Choroid plexus epithelial cell (primary cell): ENCODE results near the gene SNX14.
"Not testable (repeated sequence)": the region's sequence is repeated elsewhere in the genome, so short reads cannot be mapped to it uniquely, and the experiment has no call there.

ENCODE experiments used
- DNase-seq: peaks from one replicate; pipeline ENCODE4 v3.0.0-alpha.2; 2010; ENCODE audit warnings: low read depth
- H3K4me3 ChIP-seq: 2 replicates; pipeline ENCODE4 v1.5.1; 2011; ENCODE audit warnings: low read depth, mild to moderate bottlenecking, control low read depth, low read length, moderate library complexity
- TF ChIP-seq, protein P1 (sequence below): conservative IDR thresholded peaks from 2 replicates; pipeline ENCODE4 v1.5.1; 2011; ENCODE audit warnings: low read depth, mild to moderate bottlenecking, control low read depth, inconsistent platforms, low read length, moderate library complexity

Gene SNX14

DNA sequence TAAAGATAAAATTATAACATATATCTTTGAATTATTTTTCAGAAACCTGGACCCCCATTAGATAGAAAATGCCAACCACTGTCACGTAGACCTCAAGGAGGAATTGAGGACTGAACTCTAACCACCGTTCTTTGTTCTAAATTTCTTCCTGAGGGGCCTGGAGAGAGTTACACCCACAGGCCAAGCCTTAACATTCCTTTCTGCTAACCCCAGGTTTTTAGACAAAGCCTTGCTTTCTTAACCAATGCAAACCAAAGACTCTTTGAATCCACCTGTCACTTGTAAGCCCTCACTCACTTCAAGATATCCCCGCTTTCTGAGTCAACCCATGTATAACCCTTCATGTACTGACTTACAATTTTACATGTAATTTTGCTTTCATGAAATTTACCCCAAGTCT, 41.0 kb downstream of the SNX14 start:
- DNase-seq: no peak
- TF ChIP-seq, protein P1, sequence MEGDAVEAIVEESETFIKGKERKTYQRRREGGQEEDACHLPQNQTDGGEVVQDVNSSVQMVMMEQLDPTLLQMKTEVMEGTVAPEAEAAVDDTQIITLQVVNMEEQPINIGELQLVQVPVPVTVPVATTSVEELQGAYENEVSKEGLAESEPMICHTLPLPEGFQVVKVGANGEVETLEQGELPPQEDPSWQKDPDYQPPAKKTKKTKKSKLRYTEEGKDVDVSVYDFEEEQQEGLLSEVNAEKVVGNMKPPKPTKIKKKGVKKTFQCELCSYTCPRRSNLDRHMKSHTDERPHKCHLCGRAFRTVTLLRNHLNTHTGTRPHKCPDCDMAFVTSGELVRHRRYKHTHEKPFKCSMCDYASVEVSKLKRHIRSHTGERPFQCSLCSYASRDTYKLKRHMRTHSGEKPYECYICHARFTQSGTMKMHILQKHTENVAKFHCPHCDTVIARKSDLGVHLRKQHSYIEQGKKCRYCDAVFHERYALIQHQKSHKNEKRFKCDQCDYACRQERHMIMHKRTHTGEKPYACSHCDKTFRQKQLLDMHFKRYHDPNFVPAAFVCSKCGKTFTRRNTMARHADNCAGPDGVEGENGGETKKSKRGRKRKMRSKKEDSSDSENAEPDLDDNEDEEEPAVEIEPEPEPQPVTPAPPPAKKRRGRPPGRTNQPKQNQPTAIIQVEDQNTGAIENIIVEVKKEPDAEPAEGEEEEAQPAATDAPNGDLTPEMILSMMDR: no peak
- H3K4me3 ChIP-seq: no peak overlapping the region

DNA sequence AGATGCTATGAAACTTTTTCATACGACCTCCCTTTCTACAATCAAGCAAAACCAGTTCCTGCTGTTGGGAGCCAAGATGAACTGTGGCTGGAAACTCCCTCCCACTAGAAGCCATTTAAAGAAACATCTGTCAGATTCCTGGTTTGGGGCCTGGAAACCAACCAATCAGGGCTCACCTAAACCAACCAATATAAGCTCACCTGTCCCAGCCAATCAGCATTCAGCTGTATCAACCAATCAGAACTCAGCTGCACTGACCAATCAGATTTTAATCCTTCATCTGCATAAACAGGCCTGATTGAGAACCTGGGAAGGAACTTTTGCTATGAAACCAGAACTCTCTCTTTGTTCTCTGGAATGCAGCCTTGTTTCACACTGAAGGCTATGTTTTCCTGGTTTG, 42.4 kb downstream of the SNX14 start:
- H3K4me3 ChIP-seq: no peak overlapping the region
- TF ChIP-seq, protein P1: no peak
- DNase-seq: peak; percentile 14

GRCh38 chr6:85547719-85548118, 45.9 kb downstream of the SNX14 start:
- H3K4me3 ChIP-seq: no peak overlapping the region
- TF ChIP-seq, protein P1: no peak
- DNase-seq: no peak

DNA sequence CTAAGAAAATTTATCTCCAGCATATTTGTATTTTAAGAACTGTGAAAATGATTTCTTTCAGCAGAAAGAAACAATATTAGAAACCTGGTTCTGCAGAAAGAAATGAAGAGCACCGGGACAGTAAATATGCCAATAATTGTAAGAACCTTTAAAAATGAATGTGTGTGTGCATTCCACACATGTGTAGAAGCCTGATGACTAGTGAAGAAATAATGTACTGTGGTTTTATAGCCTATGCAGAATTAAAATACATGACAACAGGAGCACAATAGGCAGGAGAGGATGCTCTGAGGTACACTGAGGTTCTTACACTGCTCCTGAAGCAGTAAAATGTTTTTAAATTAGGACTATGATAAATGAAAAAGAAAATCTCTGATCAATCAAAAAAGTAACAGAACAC, 48.9 kb downstream of the SNX14 start:
- H3K4me3 ChIP-seq: no peak overlapping the region
- DNase-seq: peak; percentile 39
- TF ChIP-seq, protein P1: no peak

DNA sequence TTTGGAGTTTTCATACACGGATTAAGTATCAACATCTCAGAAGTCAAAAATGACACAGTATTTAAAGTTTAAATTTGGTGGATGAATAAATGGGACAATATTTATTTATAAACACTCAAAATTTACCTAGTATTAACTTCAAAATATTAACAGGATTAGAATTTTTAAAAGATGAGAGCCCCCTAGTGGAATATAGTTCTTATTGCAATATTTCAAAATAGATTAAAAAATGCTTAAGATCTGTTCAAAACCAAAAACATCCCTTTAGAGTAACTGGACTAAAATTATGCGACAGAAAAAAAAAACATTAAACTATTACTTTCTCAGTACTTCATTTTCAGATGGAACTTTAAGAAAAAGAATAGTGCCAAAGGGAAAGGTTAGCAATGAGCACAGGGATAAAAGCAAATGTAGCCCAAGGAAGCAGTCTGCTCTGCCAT, 56.6 kb downstream of the SNX14 start:
- DNase-seq: peak; percentile 33
- TF ChIP-seq, protein P1: peak; percentile 52
- H3K4me3 ChIP-seq: no peak overlapping the region

- H3K4me3 ChIP-seq: not testable (repeated sequence)
- peak; percentile 13 for DNase-seq
These were observed 69.4 kb downstream of the SNX14 start for GRCh38 chr6:85524281-85524680.

DNA sequence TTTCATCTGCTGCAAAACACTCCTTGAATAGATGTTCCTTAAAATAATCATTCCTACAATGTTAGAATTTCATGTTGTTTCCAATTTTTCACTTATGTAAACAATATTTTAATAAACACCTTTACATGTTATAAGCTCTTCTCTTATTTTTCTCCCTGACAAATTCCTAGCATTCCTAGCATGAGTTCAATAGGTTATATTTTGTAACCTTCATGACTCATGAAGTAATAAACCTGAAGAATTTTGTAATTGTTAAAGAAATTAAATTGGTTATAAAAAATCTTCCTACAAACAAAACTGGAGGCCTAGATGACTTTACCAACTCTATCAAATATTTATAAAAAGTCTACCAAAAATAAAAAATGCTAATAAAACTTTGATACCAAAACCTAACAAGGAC, 77.5 kb downstream of the SNX14 start:
- TF ChIP-seq, protein P1: no peak
- peak; percentile 40 for DNase-seq
- H3K4me3 ChIP-seq: no peak overlapping the region
